HK-2 (cell line): ENCODE data around the gene DNAH10.

Experiments
- DNase-seq: peaks from one replicate; pipeline ENCODE4 v3.0.0-alpha.2; 2018; ENCODE audit not compliant: unreplicated experiment

DNAH10 gene

GRCh38 chr12:123882161-123882705 is 120.1 kb downstream of the DNAH10 start:
- DNase-seq, result no peak

- DNase-seq, result no peak
Measured at GRCh38 chr12:123886258-123886657, 124.2 kb downstream of the DNAH10 start.

GRCh38 chr12:123886931-123887582 is 125.0 kb downstream of the DNAH10 start:
- no peak for DNase-seq

GRCh38 chr12:123888989-123889388 is 126.9 kb downstream of the DNAH10 start:
- no peak for DNase-seq

- DNase-seq, result no peak
Measured at GRCh38 chr12:123889848-123890535, 127.9 kb downstream of the DNAH10 start.

GRCh38 chr12:123890536-123890902 is 128.4 kb downstream of the DNAH10 start:
- DNase-seq, result no peak

- DNase-seq, result no peak
Measured at GRCh38 chr12:123891011-123891410, 128.9 kb downstream of the DNAH10 start.

- DNase-seq, result no peak
Measured at GRCh38 chr12:123891516-123892179, 129.5 kb downstream of the DNAH10 start.

GRCh38 chr12:123892180-123892559 is 130.1 kb downstream of the DNAH10 start:
- no peak for DNase-seq

- no peak for DNase-seq
Measured at GRCh38 chr12:123892853-123893252, 130.8 kb downstream of the DNAH10 start.

GRCh38 chr12:123893276-123893675 is 131.2 kb downstream of the DNAH10 start:
- no peak for DNase-seq

GRCh38 chr12:123894823-123895345 is 132.8 kb downstream of the DNAH10 start:
- DNase-seq, result no peak

- no peak for DNase-seq
Measured at GRCh38 chr12:123895451-123895850, 133.3 kb downstream of the DNAH10 start.

GRCh38 chr12:123896767-123897166 is 134.7 kb downstream of the DNAH10 start:
- no peak for DNase-seq

- peak; percentile 58 for DNase-seq
Measured at GRCh38 chr12:123897221-123897620, 135.1 kb downstream of the DNAH10 start.

- DNase-seq, result no peak
Measured at GRCh38 chr12:123898673-123899072, 136.6 kb downstream of the DNAH10 start.

- no peak for DNase-seq
Measured at GRCh38 chr12:123899368-123899767, 137.3 kb downstream of the DNAH10 start.

GRCh38 chr12:123900871-123901376 is 138.8 kb downstream of the DNAH10 start:
- peak; percentile 13 for DNase-seq

- no peak for DNase-seq
Measured at GRCh38 chr12:123902821-123903220, 140.7 kb downstream of the DNAH10 start.

GRCh38 chr12:123903301-123904065 is 141.4 kb downstream of the DNAH10 start:
- DNase-seq, result no peak

- peak; percentile 64 for DNase-seq
Measured at GRCh38 chr12:123905319-123905925, 143.3 kb downstream of the DNAH10 start.
